ENCODE results near the gene GIPC2.

DNA sequence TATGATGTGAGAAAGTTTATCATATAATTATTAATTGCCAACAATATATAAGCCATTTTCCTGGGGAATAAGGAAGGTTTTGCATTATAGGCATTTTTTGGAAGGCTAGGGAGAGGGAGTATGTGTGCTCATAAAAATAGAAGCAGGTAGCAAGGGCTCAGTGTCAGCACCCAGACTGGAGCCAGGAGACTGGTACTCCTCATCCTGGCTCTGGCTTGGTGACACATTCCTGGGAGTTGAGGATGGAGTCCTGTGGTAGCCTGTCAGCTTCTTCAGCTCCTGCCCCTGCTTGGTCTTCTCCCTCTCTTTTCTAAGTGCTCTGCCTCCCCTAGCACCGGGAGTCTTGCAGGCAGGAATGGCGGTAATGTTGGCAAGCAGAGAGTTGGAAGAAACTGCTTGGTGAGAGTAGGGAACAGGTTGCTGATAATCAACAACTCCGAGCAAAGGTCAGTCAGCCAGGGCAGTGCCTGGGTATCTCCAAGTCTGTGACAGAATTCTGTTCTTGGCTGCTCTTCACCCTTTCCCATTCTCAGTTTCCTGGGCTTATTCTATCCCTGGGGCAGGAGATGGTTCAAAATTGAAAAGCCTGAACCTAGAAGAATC is 23.0 kb downstream of the GIPC2 start:
- TF ChIP-seq EZH2 (IDR thresholded peaks at IDR 0.05; ENCODE audit: borderline replicate concordance, low read length) (no peak), CTCF (conservative IDR thresholded peaks at IDR 0.05 in 1 of 2, IDR thresholded peaks at IDR 0.05 in 1 of 2; ENCODE audit: extremely low read depth in 1 of 2, insufficient read depth in 1 of 2, low read depth in 1 of 2, low read length in 2 of 2) (no peak)

Data from mammary epithelial cell (primary cell).